HG03045 (cell line): Measurements from ENCODE around the gene ASAP2.

Experiments used
- ATAC-seq: cut with Tn5 transposase; IDR thresholded peaks from one replicate; pipeline ENCODE4 v1.9.1; 2021; ENCODE audit warnings: mild to moderate bottlenecking, moderate library complexity; ENCODE audit not compliant: unreplicated experiment

Gene ASAP2

DNA sequence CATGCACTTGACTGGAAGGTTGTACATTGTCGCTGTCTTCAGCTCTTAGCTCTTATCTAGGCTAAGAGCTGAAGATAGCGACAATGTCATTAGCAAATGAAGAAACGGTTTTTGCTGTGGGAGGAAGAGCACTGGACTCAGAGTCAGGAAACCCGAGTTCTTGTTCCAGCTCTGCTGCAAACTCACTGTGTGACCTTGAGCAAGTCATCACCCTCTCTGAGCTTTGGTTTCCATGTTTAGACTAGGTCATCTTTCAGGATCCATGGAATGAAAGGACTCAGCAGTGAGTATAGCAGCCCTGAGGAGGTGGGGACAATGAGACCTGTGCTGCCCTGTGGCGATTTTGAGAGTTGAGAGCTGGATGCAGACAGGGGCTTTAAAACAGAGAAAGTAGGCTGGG lies 85.3 kb downstream of the ASAP2 start:
- ATAC-seq = no peak

DNA sequence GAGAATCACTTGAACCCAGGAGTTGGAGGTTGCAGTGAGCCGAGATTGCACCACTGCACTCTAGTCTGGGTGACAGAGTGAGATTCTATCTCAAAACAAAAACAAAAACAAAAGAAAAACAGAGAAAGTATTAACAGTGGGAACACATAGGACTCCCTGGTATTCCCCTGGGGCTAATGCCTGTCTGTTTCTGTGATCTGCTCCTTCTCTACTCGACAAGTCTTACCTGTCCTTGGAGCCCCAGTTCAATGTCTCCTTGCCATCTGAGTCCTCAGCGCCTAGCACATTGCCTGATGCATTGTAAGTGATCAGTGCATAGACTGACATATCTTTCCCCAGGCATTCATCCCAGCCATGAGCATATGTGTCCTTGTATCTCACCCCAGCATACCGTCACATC lies 85.8 kb downstream of the ASAP2 start:
- no peak for ATAC-seq

DNA sequence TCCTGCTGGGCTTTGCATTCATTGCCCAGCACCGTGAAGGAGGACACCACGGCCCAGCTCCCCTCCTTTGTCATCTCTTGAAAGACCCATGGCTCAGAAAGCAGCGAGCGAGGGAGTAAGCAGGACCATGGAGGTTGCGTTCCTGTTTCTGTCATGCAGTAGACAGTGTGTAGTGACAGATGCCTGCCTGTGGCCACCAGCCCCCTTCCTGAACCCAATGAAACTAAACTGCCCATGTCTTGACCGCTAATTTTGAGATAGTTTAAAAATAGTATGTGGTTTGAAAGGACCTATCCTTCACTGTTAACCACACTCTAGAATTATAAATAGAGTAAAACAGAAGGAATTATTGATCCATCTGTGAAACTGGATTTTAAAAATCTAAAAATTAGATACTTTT lies 88.2 kb downstream of the ASAP2 start:
- no peak for ATAC-seq

DNA sequence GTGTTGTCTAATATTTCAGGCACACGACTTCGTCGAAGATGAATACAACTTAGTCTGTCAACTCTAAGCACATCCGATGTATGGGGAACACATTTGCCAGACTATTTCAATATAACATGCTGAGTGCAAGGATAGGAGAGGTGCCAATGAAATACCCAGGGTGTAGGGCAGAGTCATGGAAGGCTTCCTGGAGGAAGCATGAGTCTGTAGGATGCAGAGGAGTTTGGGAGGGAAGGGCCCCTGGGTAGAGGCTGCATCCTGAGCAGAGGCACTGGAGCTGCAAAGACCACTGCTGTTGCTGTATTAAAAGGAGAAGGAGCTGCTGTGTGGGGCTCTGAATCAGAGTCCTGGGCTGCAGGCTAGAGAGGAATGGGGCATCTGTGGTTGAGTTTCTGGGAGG lies 89.9 kb downstream of the ASAP2 start:
- no peak for ATAC-seq

DNA sequence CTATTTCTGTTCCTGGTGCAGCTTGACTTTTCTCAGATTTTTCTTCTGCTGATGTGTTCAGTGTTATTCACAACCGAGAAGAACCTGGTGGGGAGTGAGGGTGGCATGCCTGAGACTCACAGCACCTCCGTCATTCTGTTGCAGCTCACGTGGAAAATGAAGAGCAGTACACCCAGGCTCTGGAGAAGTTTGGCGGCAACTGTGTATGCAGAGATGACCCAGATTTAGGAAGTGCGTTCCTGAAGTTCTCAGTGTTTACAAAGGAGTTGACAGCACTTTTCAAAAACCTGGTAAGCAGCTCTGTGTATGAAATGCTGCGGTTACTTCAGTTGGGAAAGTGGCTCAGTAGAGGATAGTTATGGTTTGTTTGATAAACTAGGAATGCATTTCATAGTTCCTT lies 90.5 kb downstream of the ASAP2 start:
- ATAC-seq = no peak

DNA sequence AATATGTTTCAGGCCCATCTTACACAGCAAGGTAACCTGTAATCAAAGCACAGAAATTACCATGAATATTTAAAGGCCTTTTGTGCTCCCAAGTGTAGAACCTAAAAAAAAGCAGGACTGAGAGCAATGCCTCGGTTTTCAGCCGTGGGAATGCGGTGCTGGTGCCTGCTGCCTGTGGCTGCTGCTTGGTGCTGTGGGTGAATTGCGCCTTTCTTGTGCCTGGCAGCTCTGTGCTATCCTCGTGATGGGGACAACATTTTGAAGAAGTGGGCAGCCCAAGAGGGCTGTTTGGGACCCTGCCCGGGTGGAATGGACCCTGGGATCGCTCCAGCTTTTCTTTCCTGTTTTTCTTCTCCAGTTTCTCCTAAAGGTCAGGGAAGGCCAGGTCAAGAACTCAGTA lies 91.2 kb downstream of the ASAP2 start:
- ATAC-seq = no peak

DNA sequence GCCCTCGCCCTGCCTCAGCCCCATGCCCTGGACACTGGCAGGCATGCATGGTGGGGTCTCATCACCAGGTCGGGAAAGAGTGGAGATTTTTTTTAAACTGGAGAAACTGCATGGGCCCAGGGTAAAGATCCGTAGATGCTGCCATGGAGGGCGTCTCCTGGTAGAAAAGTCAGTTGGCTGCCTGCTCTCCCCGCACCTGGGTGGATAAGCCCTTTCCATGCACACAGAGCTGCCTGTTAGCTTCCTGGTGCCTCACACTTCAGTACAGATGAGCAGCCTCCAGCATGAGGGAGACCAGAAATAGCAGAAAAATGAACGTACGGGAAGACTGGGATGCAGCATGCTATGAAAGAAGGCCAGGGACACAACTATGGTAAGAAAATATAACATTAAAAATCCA lies 92.0 kb downstream of the ASAP2 start:
- no peak for ATAC-seq

DNA sequence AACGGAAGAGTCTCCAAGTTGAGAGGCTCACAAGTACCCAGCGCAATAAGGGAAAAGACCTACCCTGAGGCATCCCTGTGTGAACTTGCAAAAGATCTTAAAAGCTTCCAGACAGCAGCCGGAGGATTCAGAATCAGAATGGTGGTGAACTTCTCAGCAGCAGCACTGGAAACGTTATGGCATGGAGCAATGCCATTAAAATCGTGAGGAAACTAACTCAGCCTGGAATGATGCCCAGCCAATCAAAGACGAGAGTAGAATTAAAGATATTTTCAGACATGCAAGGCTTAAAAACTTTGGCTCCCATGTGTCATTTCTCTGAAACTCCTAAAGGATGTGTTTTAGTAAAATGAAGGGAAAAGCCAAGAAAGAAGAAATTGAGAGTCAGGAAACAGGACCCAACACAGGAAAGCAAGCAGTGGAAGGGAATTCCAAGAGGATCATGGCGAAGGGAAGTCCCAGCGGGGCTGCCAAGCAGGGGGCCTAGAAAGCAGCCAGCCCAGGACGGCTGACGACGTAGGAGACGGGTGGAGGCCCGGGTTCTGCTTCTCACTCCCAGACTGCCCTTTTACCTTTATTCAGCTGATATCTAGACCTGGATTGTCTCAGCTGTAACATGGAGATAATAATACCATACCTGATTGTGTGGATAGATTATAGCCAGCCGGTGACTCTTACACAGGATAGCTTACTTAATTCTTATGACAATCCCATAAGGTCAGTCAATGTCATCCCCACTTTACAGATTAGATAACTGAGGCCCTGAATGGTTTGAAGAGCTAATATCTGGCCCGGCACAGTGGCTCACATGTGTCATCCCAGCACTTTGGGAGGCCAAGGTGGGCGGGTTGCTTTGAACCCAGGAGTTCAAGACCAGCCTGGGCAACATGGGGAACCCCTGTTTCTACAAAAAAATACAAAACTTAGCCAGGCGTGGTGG lies 92.8 kb downstream of the ASAP2 start:
- ATAC-seq = no peak

DNA sequence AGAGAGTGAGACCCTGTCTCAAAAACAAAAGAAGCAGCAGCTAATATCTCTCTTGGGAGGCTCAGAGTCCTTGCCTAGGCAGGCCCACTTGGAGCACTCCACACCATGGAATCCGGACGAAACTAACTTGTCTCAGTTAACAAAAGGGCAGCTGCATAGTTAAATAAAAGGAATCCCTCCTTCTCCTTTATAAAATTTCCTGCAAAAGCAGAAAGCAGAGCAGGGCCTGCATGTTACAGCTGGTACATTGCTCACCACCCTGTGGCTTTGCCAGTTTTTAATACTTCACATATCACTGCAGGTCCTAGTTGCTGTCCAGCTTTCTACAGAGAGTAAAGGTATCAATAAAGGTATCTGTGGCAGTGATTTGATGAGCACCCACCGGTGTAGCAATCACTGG lies 93.6 kb downstream of the ASAP2 start:
- ATAC-seq = no peak

DNA sequence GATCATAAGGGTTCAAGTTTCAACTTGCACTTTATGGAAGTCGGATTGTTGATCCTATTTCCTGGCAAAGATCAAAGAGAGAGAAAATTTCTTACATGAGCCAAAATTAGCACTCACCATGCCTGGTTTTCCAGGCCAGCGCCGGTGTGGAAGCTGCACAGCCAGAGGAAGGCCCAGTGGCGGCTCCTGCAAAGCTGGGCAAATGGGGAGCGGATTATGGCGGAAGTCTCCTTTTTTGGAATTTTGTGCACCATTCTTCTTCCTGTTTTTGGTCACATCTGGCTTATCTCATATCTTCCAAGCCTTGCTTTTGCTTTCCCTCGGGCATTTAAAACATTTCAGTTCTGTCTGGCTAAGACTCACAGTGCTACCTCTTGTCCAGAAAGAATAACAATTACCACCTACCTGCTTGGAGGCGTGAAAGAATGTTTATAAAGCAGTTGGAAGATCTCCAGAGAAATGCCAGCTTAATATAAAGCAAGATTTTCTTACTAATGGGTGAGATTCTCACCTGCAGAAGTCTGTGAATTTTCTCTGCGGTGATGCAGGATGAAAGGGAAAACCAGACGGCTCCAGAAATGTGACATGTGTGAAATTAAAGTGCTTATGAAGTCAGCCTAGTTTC lies 94.3 kb downstream of the ASAP2 start:
- no peak for ATAC-seq

DNA sequence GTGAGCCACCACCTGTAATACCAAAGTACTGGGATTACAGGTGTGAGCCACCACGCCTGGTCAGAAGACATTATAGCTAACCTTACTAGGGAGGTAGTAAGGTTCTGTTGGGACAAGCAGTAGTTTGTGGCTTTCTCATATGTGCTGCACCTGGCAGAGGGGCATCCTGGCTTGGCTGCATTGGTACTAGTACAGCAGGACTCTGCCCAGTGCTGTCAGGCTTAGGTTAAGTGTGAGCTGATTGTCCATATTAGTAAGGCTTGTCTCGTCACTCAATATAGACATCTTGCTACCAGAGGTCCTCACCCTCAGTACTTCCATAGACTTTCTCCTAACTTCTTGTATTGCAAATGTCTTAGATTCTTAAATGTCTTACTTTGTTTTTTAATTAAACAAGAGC lies 96.1 kb downstream of the ASAP2 start:
- ATAC-seq = no peak

DNA sequence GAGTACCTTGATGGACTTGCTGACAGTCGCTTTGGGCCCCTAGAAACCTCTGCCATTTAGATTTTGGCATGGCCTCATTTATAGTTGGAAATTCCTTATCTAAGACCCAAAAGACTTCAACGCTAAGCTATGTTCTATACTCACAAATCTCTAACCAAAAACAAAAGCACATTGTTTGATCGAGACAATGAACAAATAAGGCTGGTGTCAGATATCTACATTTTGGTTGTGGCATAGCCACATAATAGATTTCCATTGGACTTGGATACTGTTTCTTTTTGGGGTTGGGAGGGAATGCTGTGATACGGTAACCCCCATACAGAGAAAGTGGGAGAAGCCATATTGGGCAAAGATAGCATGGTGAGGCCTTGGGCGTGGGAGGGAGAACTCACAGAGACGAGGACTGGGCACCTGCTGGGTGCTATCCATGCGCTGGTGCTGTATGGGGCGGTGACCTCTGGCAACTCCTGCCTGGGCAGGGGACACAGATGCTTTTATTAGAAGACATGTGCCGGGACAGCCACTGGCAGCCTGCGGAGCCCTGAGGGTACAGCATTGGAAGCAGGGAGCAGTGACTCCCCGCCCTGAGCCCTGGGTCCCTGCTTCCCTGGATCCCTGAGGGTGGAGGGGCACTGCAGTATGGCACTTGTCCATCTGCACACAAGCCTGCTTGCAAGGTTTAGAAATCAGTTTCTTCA lies 97.1 kb downstream of the ASAP2 start:
- ATAC-seq = no peak

DNA sequence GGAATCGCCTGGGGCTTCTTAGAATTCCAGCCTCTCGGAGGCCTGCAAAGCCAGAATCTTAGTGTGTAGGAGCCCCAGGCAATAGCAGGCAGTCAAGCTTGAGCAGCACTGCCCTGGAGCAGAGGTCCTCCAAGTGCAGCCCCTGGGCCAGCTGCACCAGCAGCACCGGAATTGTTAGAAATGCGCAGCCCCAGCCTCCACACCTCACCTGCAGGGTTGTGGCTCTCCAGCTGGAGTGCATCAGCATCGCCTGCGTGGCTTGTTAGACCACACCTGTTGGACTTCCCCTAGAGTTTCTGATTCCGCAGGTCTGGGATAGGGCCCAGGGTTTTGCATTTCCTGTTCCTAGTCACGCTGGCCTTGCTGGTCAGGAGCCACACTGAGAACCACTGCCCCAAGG lies 100.3 kb downstream of the ASAP2 start:
- no peak for ATAC-seq

DNA sequence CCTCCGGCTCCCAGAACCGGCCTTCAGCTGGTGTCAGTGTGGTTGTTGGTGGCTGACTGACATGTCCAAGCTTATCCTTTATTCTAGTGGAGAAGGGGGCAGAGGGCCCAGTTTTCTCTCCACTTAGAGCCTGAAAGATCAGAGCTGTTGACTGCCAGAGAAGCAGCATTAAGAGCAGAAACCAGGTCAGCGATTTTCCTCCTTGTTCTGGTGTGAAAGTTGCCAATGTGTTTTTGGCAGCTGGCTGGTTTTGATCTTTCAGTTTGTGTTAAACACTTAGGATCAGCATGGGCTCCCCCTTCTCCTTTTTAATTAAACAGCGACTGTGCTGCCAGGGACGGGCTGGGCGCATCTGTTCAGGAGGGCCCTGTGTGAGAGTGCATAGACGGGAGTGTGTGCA lies 100.9 kb downstream of the ASAP2 start:
- ATAC-seq = no peak

DNA sequence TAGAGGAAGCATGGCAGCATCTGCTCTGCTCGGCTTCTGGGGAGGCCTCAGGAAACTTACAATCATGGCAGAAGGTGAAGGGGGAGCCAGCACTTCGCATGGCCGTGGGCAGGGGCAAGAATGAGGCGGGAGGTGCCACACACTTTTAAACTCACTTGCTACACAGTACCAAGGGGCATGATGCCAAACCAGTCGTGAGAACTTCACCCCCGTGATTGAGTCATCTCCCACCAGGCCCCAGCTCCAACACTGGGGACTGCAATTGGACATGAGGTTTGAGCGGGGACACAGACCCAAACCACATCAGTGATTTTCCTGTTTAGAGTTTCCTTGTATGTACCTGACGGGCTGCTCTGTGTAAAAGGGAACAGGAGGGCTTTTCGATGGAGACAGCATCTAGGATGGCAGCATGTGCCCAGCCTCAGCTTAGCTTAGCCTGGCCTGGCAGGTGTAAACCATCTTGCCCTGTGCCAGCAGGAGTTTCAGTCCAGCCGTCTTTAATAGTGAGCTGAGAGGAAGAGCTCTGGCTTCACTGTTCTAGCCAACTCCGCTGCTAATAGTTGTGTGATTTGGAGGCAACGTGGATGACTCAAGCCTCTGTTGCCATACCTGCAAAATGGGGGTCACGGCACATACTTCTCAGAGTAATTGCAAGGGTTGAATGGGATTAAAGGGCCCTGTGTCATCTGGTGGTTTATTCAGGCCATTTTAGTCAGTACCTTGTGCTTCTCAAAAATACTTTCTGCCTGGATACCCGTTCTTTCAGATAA lies 101.8 kb downstream of the ASAP2 start:
- no peak for ATAC-seq

DNA sequence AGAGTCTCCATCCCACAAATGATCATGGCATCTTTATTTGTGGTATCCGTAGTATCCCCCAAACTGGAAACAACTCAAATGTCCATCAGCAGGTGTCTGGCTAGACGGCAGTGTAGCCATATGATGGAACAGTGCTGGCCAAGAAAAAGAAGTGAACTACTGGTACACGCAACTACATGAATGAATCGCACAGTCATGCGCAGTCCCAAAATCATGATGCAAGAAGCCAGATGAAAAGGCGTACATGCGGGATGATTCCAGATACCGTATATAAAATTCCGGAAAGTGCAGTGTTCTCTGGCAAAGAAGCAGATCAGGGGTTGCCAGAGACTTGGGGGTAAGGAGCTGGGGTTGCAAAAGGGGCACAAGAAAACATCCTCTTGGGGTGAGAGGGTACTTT lies 102.5 kb downstream of the ASAP2 start:
- ATAC-seq = no peak

DNA sequence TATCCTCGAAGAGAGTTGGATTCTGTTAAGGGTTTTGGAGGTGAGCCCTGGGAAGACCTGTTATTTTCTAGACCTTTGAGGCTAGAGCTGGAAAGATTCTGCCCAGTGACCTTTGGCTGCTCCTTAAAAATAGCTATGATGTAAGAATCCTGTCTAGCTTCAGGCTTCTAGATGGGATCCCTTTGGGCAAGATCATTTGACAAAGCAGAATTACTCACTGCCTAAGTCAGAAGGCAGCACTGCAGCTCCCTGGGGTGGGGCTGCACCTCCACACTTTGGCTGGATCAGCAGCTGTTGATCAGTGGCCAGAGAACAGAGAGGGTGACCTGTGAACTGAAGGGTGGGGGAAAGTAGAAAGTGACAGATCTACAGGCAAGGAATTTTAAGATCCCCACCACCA lies 103.8 kb downstream of the ASAP2 start:
- no peak for ATAC-seq

DNA sequence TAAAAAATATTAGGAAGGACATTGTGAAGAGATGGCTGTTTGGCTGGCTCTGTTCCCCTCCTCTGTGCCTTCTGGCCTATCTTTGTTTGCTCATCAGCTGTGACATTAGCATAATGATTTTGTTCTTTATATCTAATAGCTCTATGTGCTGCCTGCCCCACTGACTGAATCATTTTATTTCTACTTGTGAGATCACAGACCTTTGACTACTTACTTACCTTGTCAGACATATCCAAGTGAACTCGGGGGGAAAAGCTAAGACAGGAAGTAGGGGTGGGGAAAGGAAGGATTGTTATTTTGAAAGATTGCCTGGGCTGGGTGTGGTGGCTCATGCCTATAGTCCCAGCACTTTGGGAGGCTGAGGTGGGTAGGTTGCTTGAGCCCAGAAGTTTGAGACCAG lies 104.2 kb downstream of the ASAP2 start:
- no peak for ATAC-seq

DNA sequence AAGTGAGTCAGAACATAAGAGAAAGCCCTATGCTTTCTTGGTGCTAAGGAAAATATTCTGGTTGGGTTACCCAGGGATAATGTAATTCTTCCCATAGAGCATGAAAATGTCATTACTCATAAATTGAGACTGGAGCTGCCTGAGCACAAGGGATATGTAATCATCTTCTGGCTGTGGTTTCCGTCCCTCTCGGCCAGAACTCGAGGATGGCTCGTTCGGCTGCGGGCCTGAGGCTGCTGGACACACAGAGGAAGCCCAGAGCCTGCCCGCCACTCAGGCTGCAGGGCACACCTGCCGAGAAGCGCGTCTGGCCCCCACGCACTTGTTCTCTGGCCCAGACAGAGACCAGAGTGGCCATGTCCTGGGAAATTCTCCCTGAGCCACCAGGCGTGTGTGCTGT lies 104.9 kb downstream of the ASAP2 start:
- ATAC-seq = no peak

DNA sequence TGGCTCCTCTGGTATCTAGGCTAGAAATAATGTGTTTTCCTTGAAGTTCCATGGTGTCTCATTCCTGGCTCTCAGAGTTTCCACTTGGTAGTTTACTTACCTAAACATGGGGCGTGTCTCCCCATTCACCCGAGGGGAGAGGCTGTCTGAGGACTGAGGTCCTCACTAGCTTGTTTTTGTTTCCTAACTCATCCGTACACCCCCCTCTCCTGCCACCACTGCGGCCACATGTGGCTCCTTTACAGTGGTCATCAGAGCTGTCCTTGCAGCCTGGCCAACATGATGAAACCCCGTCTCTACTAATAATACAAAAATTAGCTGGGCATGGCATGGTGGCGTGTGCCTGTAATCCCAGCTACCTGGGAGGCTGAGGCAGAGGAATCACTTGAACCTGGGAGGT lies 106.0 kb downstream of the ASAP2 start:
- ATAC-seq = no peak

DNA sequence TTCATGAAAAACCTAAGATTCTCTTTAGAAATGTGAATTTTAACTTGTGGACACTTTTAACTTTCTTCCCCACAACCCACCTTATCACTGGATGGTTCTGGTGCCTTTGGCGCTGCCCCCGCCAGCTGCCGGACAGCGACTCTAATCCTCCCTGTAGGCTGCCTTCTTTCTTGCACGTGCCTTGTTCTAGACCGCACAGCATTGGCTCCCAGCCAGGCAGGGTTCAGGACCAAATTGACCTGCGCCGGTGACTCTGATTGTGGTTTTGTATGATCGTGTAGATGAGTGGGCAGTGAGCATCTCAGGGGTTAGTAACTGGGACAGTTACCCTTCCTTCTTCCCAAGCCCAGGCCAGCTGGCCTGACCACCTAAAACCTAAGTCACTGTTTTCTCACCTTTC lies 106.8 kb downstream of the ASAP2 start:
- no peak for ATAC-seq
